H1 (cell line): ENCODE results near the gene SPECC1. TPM values are rescaled to one million over a fixed set of nuclear protein-coding genes. Genes with fewer than 3 reads are reported as not detected.
A peak's percentile ranks its signal among the peaks of the same experiment; 100 is the strongest.

ENCODE experiments used
- CTCF ChIA-PET: fragments of 300-600 bp; sonication (Branson Sonifier 250); formaldehyde crosslinking; loops from one replicate; lab custom pipeline; 2021; ENCODE audit not compliant: partially characterized antibody; lab: Charles Lee
- POLR2A ChIA-PET: fragments of 300-600 bp; sonication (Branson Sonifier 250); formaldehyde crosslinking; loops from one replicate; lab custom pipeline; 2021; ENCODE audit warnings: inconsistent platforms; ENCODE audit not compliant: partially characterized antibody; lab: Charles Lee
- DNase-seq, 2 experiments: peaks; one replicate each; pipeline versions ENCODE4 v3.0.0 to v3.0.0-alpha.2; 2010 to 2022; ENCODE audit warnings: low spot score in 2 of 2, low read depth in 1 of 2, mixed read lengths in 1 of 2
- FAIRE-seq: peaks from 2 replicates; lab custom pipeline; 2011; peaks lifted over from hg19 to GRCh38; lab: Jason Lieb, UNC
- H2AFZ ChIP-seq: 2 replicates; pipeline ENCODE4 v1.8.1; 2012; ENCODE audit warnings: low read length, inconsistent platforms
- H2AK5ac ChIP-seq: 2 replicates; pipeline ENCODE4 v1.6.1; 2013; ENCODE audit warnings: low read depth, low read length
- H2BK120ac ChIP-seq: replicated peaks from 2 replicates; pipeline ENCODE3; 2013; ENCODE audit warnings: low read depth, low read length, inconsistent platforms
- H2BK12ac ChIP-seq: 2 replicates; pipeline ENCODE4 v1.6.1; 2013; ENCODE audit warnings: low read depth, low read length
- H2BK15ac ChIP-seq: 2 replicates; pipeline ENCODE4 v1.6.1; 2013; ENCODE audit warnings: low read length
- H2BK20ac ChIP-seq: 2 replicates; pipeline ENCODE4 v1.6.1; 2013; ENCODE audit warnings: low read length
- H2BK5ac ChIP-seq: 2 replicates; pipeline ENCODE4 v1.6.1; 2013; ENCODE audit warnings: low read depth, low read length
- H3K14ac ChIP-seq: 2 replicates; pipeline ENCODE4 v1.6.1; 2013; ENCODE audit warnings: inconsistent platforms; ENCODE audit not compliant: insufficient read length
- H3K18ac ChIP-seq: 2 replicates; pipeline ENCODE4 v1.6.1; 2013; ENCODE audit warnings: low read length; ENCODE audit errors: extremely low read depth
- H3K23ac ChIP-seq: 2 replicates; pipeline ENCODE4 v1.6.1; 2013; ENCODE audit warnings: inconsistent platforms; ENCODE audit not compliant: insufficient read length
- H3K23me2 ChIP-seq: 2 replicates; pipeline ENCODE4 v1.6.1; 2013; ENCODE audit warnings: low read depth, low read length
- H3K27ac ChIP-seq: 2 replicates; pipeline ENCODE4 v1.6.1; 2011; ENCODE audit warnings: low read depth, low read length, inconsistent platforms
- H3K27me3 ChIP-seq, 4 experiments: replicated peaks in 1 of 4; 1 replicate in 1 of 4; 2 replicates in 3 of 4; pipeline versions ENCODE4 v1.6.1 to v1.8.1; 2011 to 2013; ENCODE audit warnings: low read length in 3 of 4, mild to moderate bottlenecking in 3 of 4, inconsistent platforms in 2 of 4, mixed read lengths in 2 of 4, moderate library complexity in 1 of 4; ENCODE audit not compliant: control insufficient read depth in 3 of 4, insufficient read depth in 3 of 4; ENCODE audit errors: extremely low read depth in 1 of 4
- H3K36me3 ChIP-seq, 4 experiments: 2 replicates each; pipeline versions ENCODE4 v1.6.1 to v1.8.1; 2011 to 2013; ENCODE audit warnings: mild to moderate bottlenecking in 4 of 4, low read length in 3 of 4, moderate library complexity in 2 of 4, control low read depth in 1 of 4, inconsistent platforms in 1 of 4; ENCODE audit not compliant: insufficient read depth in 4 of 4, control insufficient read depth in 2 of 4
- H3K4ac ChIP-seq: replicated peaks from 2 replicates; pipeline ENCODE3; 2013; ENCODE audit warnings: low read length, low read depth, mixed read lengths, inconsistent platforms; ENCODE audit not compliant: insufficient read length
- H3K4me1 ChIP-seq, 4 experiments: replicated peaks in 1 of 4; 1 replicate in 1 of 4; 2 replicates in 3 of 4; pipeline versions ENCODE4 v1.6.1 to v1.8.1; 2011 to 2013; ENCODE audit warnings: low read length in 3 of 4, inconsistent platforms in 2 of 4, mixed read lengths in 1 of 4; ENCODE audit not compliant: insufficient read depth in 4 of 4, control insufficient read depth in 3 of 4
- H3K4me2 ChIP-seq, 2 experiments: 2 replicates each; pipeline versions ENCODE4 v1.6.1 to v1.8.1; 2011 to 2013; ENCODE audit warnings: low read depth in 2 of 2, low read length in 2 of 2, control low read depth in 1 of 2, inconsistent platforms in 1 of 2, mild to moderate bottlenecking in 1 of 2; ENCODE audit not compliant: insufficient read depth in 1 of 2
- H3K4me3 ChIP-seq, 4 experiments: fragments of 200-600, 300-600 bp in 1 of 4; sonication (generic), shearing (Covaris generic), sonication (Bioruptor Twin) in 1 of 4; 2 replicates each; pipeline versions ENCODE4 v1.5.1 to v1.8.1; 2011 to 2016; ENCODE audit warnings: low read length in 4 of 4, low read depth in 3 of 4, control low read depth in 2 of 4, inconsistent platforms in 2 of 4, mild to moderate bottlenecking in 2 of 4, mixed read lengths in 1 of 4, moderate library complexity in 1 of 4; ENCODE audit not compliant: insufficient read depth in 2 of 4; ENCODE audit errors: extremely low read depth in 1 of 4
- H3K56ac ChIP-seq: replicated peaks from 2 replicates; pipeline ENCODE3; 2013; ENCODE audit warnings: low read depth, mild to moderate bottlenecking, mixed read lengths, low read length, inconsistent platforms; ENCODE audit not compliant: insufficient read length
- H3K79me1 ChIP-seq: 2 replicates; pipeline ENCODE4 v1.6.1; 2013; ENCODE audit warnings: low read depth, low read length, control low read depth
- H3K79me2 ChIP-seq, 2 experiments: 2 replicates each; pipeline versions ENCODE4 v1.6.1 to v1.8.1; 2012 to 2013; ENCODE audit warnings: low read length in 2 of 2, mild to moderate bottlenecking in 2 of 2, inconsistent platforms in 1 of 2; ENCODE audit not compliant: insufficient read depth in 2 of 2, control insufficient read depth in 1 of 2
- H3K9ac ChIP-seq, 4 experiments: replicated peaks in 1 of 4; 1 replicate in 1 of 4; 2 replicates in 3 of 4; pipeline versions ENCODE4 v1.6.1 to v1.8.1; 2011 to 2013; ENCODE audit warnings: low read depth in 3 of 4, low read length in 3 of 4, control low read depth in 2 of 4, mild to moderate bottlenecking in 2 of 4, moderate library complexity in 2 of 4, inconsistent platforms in 1 of 4; ENCODE audit errors: extremely low read depth in 1 of 4
- H3K9me3 ChIP-seq, 2 experiments: 2 replicates each; pipeline versions ENCODE4 v1.6.1 to v1.8.1; 2012 to 2013; ENCODE audit warnings: mild to moderate bottlenecking in 2 of 2, moderate library complexity in 2 of 2, control low read depth in 1 of 2, inconsistent platforms in 1 of 2, low read depth in 1 of 2, low read length in 1 of 2, mixed read lengths in 1 of 2; ENCODE audit not compliant: insufficient read depth in 2 of 2
- H4K20me1 ChIP-seq, 2 experiments: replicated peaks in 1 of 2; 2 replicates each; pipeline versions ENCODE3 to v1.8.1; 2011 to 2013; ENCODE audit warnings: inconsistent platforms in 2 of 2, low read length in 2 of 2, mild to moderate bottlenecking in 1 of 2; ENCODE audit not compliant: insufficient read depth in 2 of 2, control insufficient read depth in 1 of 2
- H4K5ac ChIP-seq: 2 replicates; pipeline ENCODE4 v1.6.1; 2013; ENCODE audit warnings: low read length, low read depth, mixed read lengths, inconsistent platforms; ENCODE audit not compliant: insufficient read length
- H4K8ac ChIP-seq: 2 replicates; pipeline ENCODE4 v1.8.0; 2013; ENCODE audit warnings: mild to moderate bottlenecking, moderate library complexity, low read length, inconsistent platforms; ENCODE audit not compliant: insufficient read depth; ENCODE audit errors: extremely low read depth
- H4K91ac ChIP-seq: replicated peaks from 2 replicates; pipeline ENCODE3; 2013; ENCODE audit warnings: low read length, mixed read lengths, inconsistent platforms; ENCODE audit not compliant: insufficient read length
- MAFK ChIP-seq: IDR thresholded peaks from 2 replicates; pipeline ENCODE4 v1.6.1; 2012; ENCODE audit warnings: low read depth, mild to moderate bottlenecking, improper control_type of control experiment, low read length
- WGBS, 2 experiments: shearing (Covaris generic) in 1 of 2; methylation state at CpG; one replicate each; pipeline versions ENCODE4 v1.1.6 to v1.1.7; 2013 to 2015; ENCODE audit warnings: low lambda C conversion rate in 2 of 2, mixed read lengths in 2 of 2, inconsistent platforms in 1 of 2, low coverage in 1 of 2, missing lambda C conversion rate in 1 of 2; ENCODE audit not compliant: insufficient replicate concordance in 2 of 2, insufficient coverage in 1 of 2, insufficient read length in 1 of 2; ENCODE audit errors: extremely low coverage in 1 of 2, missing lambda C conversion rate in 1 of 2; 5-methylcytosine and 5-hydroxymethylcytosine counted together
- polyA plus RNA-seq, 7 experiments: library from polyadenylated mRNA; depleted of rRNA in 3 of 7; stranded (reverse) in 5 of 7; unstranded in 2 of 7; fragments of >200 nt in 5 of 7; fragments of 200-250 nt in 2 of 7; gene quantifications; 1 replicate in 5 of 7; 2 replicates in 1 of 7; 4 replicates in 1 of 7; pipeline versions ENCODE4 v1.2.1 to v1.2.3, GENCODE V29; 2011 to 2013; ENCODE audit warnings: missing spikeins in 2 of 7, mixed read lengths in 2 of 7
- total RNA-seq: library from RNA; stranded (reverse); fragmentation: NEBNext Ultra II Directional; extraction: Animal tissue kit (Norgen Biotek cat#: 25700); gene quantifications from 2 replicates; pipeline ENCODE4 v1.2.1, GENCODE V29; 2021

SPECC1 gene
- total and polyA plus RNA-seq, 2 of the 8 experiments (the other 6 are each of a cell fraction or from before 2014, with no cell fraction given) = 35.8 to 87.9 TPM

- no peak overlapping the region for H2AFZ ChIP-seq
- H2BK15ac ChIP-seq = no peak overlapping the region; the same call in 1 of the 2 replicates
- H2BK12ac ChIP-seq = peak overlapping the region; percentile 53
- H3K79me1 ChIP-seq = no peaks in the 10 kb centered on the region
- no peak for FAIRE-seq
- H3K27ac ChIP-seq = no peak overlapping the region
- ChIA-PET POLR2A (interaction anchor here (0.7 to 1.2 kb wide), 3 partner anchors 94 to 185 kb away, joined by 3 to 5 read pairs (median 3); partner anchors contain the start of gene AKAP10), CTCF (interaction anchor here (0.7 to 3.7 kb wide), 36 partner anchors 8 to 199 kb away, joined by 3 to 26 read pairs (median 4); partner anchors contain the start of gene SPECC1)
- H3K4me1 ChIP-seq = peaks cover 0 to 2% (median 0%) of the 10 kb centered on the region in 4 experiments; a peak in 2 of 7 replicates
- whole genome bisulfite sequencing, 2 experiments = 91% methylated on average over 8 of the region's 8 CpGs; no CpG with 5 or more reads in 1 of the 2 experiments
- no peaks in the 10 kb centered on the region for H3K79me2 ChIP-seq
- H2AK5ac ChIP-seq = no peak overlapping the region
- H3K14ac ChIP-seq = no peak overlapping the region
- no peak overlapping the region for H3K18ac ChIP-seq
- no peak overlapping the region for H3K4ac ChIP-seq
- no peak for TF ChIP-seq MAFK
- H4K91ac ChIP-seq = no peak overlapping the region
- no peak overlapping the region for H3K23ac ChIP-seq
- DNase-seq = no peak
- H3K36me3 ChIP-seq = no peaks in the 10 kb centered on the region
- H3K9me3 ChIP-seq = no peaks in the 10 kb centered on the region
- no peak overlapping the region for H3K4me2 ChIP-seq
- H4K20me1 ChIP-seq = no peaks in the 10 kb centered on the region
- no peak overlapping the region for H3K9ac ChIP-seq
- H3K27me3 ChIP-seq = no peaks in the 10 kb centered on the region
- H3K56ac ChIP-seq = no peak overlapping the region
- peak overlapping the region; percentile 80; the same call in 1 of the 2 replicates for H2BK20ac ChIP-seq
- H4K5ac ChIP-seq = no peak overlapping the region
- no peak overlapping the region for H2BK120ac ChIP-seq
- H3K4me3 ChIP-seq = no peak overlapping the region
- H4K8ac ChIP-seq = no peak overlapping the region
- H3K23me2 ChIP-seq = no peaks in the 10 kb centered on the region
- 0 out of 2 replicates have a peak overlapping the region, but pooled peaks have one; percentile 12 for H2BK5ac ChIP-seq
Observed at GRCh38 chr17:20122254-20122879, 113.2 kb downstream of the SPECC1 start.
